Measurements from ENCODE around the gene NUMB. TPM values are rescaled to one million over a fixed set of nuclear protein-coding genes. Genes with fewer than 3 reads are reported as not detected.
A peak's percentile ranks its signal among the peaks of the same experiment; 100 is the strongest.
"Not testable (repeated sequence)": the region's sequence is repeated elsewhere in the genome, so short reads cannot be mapped to it uniquely, and the experiment has no call there.

Gene NUMB
- total and polyA plus RNA-seq, 2 experiments from 2014 or later: 64.8 to 142 TPM

DNA sequence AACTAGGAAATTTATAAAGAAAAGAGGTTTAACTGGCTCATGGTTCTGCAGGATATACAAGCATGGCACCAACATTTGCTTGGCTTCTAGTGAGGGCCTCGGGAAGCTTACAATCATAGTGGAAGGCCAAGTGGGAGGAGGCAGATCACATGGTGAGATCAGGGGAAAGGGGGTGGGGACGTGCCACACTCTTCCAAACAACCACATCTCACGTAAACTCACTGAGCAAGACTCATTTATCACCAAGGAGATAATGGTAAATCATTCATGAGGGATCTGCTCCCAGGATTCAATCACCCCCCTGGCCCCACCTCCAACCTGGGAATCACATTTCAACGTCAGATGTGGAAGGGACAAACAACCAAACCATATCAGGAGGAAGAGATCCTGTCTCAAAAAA is 35.8 kb downstream of the NUMB start:
- in situ Hi-C loops (cut with MboI): no loop called here
- Histone ChIP-seq H4K20me1 (ENCODE audit: insufficient read depth) (0 out of 2 replicates have a peak, but pooled peaks cover 3% of the 10 kb centered on the region), H2AFZ (no peak overlapping the region), H3K9ac (no peak overlapping the region), H3K4me1 (ENCODE audit: insufficient read depth) (peaks cover 7% of the 10 kb centered on the region), H3K27ac (no peak overlapping the region), H3K4me2 (ENCODE audit: unreplicated experiment) (no peak overlapping the region), H3K27me3 (replicated peaks; ENCODE audit: insufficient read depth) (no peaks in the 10 kb centered on the region), H3K36me3 (ENCODE audit: low read depth) (peaks cover 17% of the 10 kb centered on the region; the same call in 1 of the 2 replicates), H3K4me3 (no peak overlapping the region), H3K9me3 (ENCODE audit: low read depth) (no peaks in the 10 kb centered on the region), H3K9me2 (ENCODE audit: insufficient read depth) (no peaks in the 10 kb centered on the region), H3K79me2 (ENCODE audit: insufficient read depth) (peaks cover 100% of the 10 kb centered on the region), H3F3A (ENCODE audit: insufficient read depth) (peaks cover 50% of the 10 kb centered on the region)
- TF ChIP-seq EZH2 (IDR thresholded peaks at IDR 0.05; ENCODE audit: insufficient read depth, poor library complexity, severe bottlenecking) (no peak), EZH2phosphoT487 (IDR thresholded peaks at IDR 0.05; ENCODE audit: insufficient read depth, low read depth) (no peak)
- no peak for DNase-seq
- 67 to 70% methylated on average over 3 to 4 of the region's 4 CpGs for WGBS, 2 experiments (ENCODE audit: low coverage in 1 of 2, low lambda C conversion rate in 2 of 2, missing lambda C conversion rate in 2 of 2)

DNA sequence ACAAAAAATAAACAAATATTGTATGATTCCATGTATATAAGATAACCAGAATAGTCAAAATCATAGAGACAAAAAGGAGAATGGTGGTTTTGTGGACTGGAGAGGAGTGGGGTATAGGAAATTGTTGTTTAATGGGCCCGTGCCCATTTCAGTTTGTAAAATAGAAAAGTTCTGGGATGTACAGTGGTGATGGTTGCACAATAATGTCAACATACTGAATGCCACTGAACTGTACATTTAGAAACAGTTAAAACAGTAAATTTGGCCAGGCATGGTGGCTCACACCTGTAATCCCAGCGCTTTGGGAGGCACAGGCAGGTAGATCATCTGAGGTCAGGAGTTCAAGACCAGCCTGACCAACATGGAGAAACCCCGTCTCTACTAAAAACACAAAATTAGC is 40.1 kb downstream of the NUMB start:
- TF ChIP-seq EZH2phosphoT487 (IDR thresholded peaks at IDR 0.05; ENCODE audit: insufficient read depth, low read depth) (no peak), EZH2 (IDR thresholded peaks at IDR 0.05; ENCODE audit: insufficient read depth, poor library complexity, severe bottlenecking) (no peak)
- DNase-seq: no peak
- H3K27ac ChIP-seq: no peak overlapping the region
- in situ Hi-C loops (cut with MboI): no loop called here
- H3K9ac ChIP-seq: no peak overlapping the region
- H2AFZ ChIP-seq: no peak overlapping the region
- H3K4me3 ChIP-seq: no peak overlapping the region
- no peaks in the 10 kb centered on the region for H3K9me3 ChIP-seq (ENCODE audit: low read depth)
- H3K4me1 ChIP-seq (ENCODE audit: insufficient read depth): peaks cover 13% of the 10 kb centered on the region
- H3K36me3 ChIP-seq (ENCODE audit: low read depth): peaks cover 23% of the 10 kb centered on the region; the same call in 1 of the 2 replicates
- H3K4me2 ChIP-seq (ENCODE audit: unreplicated experiment): no peak overlapping the region
- no peaks in the 10 kb centered on the region for H3K9me2 ChIP-seq (ENCODE audit: insufficient read depth)
- H4K20me1 ChIP-seq (ENCODE audit: insufficient read depth): no peaks in the 10 kb centered on the region
- H3F3A ChIP-seq (ENCODE audit: insufficient read depth): peaks cover 44% of the 10 kb centered on the region
- peaks cover 100% of the 10 kb centered on the region for H3K79me2 ChIP-seq (ENCODE audit: insufficient read depth)
- WGBS, 2 experiments (ENCODE audit: low coverage in 1 of 2, low lambda C conversion rate in 2 of 2, missing lambda C conversion rate in 2 of 2): 79 to 86% methylated on average over 3 of the region's 3 CpGs
- H3K27me3 ChIP-seq (replicated peaks; ENCODE audit: insufficient read depth): no peaks in the 10 kb centered on the region

DNA sequence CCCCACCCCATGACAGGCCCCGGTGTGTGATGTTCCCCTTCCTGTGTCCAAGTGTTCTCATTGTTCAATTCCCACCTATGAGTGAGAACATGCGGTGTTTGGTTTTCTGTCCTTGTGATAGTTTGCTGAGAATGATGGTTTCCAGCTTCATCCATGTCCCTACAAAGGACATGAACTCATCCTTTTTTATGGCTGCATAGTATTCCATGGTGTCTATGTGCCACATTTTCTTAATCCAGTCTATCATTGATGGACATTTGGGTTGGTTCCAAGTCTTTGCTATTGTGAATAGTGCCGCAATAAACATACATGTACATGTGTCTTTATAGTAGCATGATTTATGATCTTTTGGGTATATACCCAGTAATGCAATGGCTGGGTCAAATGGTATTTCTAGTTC is 52.1 kb downstream of the NUMB start:
- WGBS, 2 experiments (ENCODE audit: low coverage in 1 of 2, low lambda C conversion rate in 2 of 2, missing lambda C conversion rate in 2 of 2): 84 to 100% methylated on average over 1 to 3 of the region's 3 CpGs
- not testable (repeated sequence) for H3K4me1 ChIP-seq (ENCODE audit: insufficient read depth); H3K9me3 ChIP-seq (ENCODE audit: low read depth)

DNA sequence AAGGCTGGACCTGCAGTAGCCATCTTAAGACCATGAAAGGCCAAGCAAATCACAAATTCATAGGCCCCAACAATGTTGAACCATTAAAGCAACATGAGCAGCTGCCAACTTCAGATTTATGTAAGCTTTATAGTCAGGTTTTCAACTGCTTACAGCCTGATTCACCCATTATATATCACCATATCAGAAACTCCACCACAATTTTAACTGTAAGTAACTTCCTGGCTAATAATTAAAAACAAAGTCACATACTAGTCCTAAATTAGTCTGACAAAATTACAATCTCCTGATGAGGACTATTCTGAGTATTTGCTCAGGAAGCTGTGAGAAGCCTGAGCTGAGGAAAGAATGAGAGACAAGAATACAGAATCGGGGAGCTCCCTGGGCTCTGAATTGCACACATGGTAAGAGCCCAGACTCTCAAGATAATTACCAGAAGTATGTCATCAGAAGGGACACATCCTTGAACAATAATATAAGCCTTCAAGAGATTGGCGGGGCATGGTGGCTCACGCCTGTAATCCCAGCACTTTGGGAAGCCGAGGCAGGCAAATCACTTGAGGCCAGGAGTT is 55.1 kb downstream of the NUMB start:
- H3K36me3 ChIP-seq (ENCODE audit: low read depth): peaks cover 11% of the 10 kb centered on the region
- H3K9me2 ChIP-seq (ENCODE audit: insufficient read depth): no peaks in the 10 kb centered on the region
- H3F3A ChIP-seq (ENCODE audit: insufficient read depth): peaks cover 37% of the 10 kb centered on the region
- no peak overlapping the region for H3K4me3 ChIP-seq
- no peak overlapping the region for H3K4me2 ChIP-seq (ENCODE audit: unreplicated experiment)
- DNase-seq: no peak
- TF ChIP-seq EZH2phosphoT487 (IDR thresholded peaks at IDR 0.05; ENCODE audit: insufficient read depth, low read depth) (no peak), EZH2 (IDR thresholded peaks at IDR 0.05; ENCODE audit: insufficient read depth, poor library complexity, severe bottlenecking) (no peak)
- H2AFZ ChIP-seq: no peak overlapping the region
- 0 out of 2 replicates have a peak overlapping the region, but pooled peaks have one; percentile 7 for H3K27ac ChIP-seq
- H3K27me3 ChIP-seq (replicated peaks; ENCODE audit: insufficient read depth): no peaks in the 10 kb centered on the region
- peaks cover 98% of the 10 kb centered on the region for H3K79me2 ChIP-seq (ENCODE audit: insufficient read depth)
- H4K20me1 ChIP-seq (ENCODE audit: insufficient read depth): peaks cover 12% of the 10 kb centered on the region; the same call in 1 of the 2 replicates
- in situ Hi-C loops (cut with MboI): no loop called here
- no peaks in the 10 kb centered on the region for H3K4me1 ChIP-seq (ENCODE audit: insufficient read depth)
- no peaks in the 10 kb centered on the region for H3K9me3 ChIP-seq (ENCODE audit: low read depth)
- H3K9ac ChIP-seq: no peak overlapping the region
- 90 to 93% methylated on average over 4 of the region's 4 CpGs for WGBS, 2 experiments (ENCODE audit: low coverage in 1 of 2, low lambda C conversion rate in 2 of 2, missing lambda C conversion rate in 2 of 2)

More for the DNA sequence above, 52.1 kb downstream of the NUMB start:
- H3K27ac ChIP-seq; H3K9ac ChIP-seq; H3K4me3 ChIP-seq; H3K4me2 ChIP-seq (ENCODE audit: unreplicated experiment); H3K9me2 ChIP-seq (ENCODE audit: insufficient read depth); in situ Hi-C loops (cut with MboI); H2AFZ ChIP-seq; DNase-seq; H3K27me3 ChIP-seq (replicated peaks; ENCODE audit: insufficient read depth): not testable (repeated sequence)
- H4K20me1 ChIP-seq (ENCODE audit: insufficient read depth): peaks cover 27% of the 10 kb centered on the region; the same call in 1 of the 2 replicates
- H3K79me2 ChIP-seq (ENCODE audit: insufficient read depth): peaks cover 98% of the 10 kb centered on the region
- peaks cover 29% of the 10 kb centered on the region for H3K36me3 ChIP-seq (ENCODE audit: low read depth)
- H3F3A ChIP-seq (ENCODE audit: insufficient read depth): peaks cover 32% of the 10 kb centered on the region

Measured in GM23248 (cell line).